Ectodermal cell (in vitro differentiated cells): Measurements from ENCODE around the gene LRRC28.
"Not testable (repeated sequence)": the region's sequence is repeated elsewhere in the genome, so short reads cannot be mapped to it uniquely, and the experiment has no call there.

Experiments used
- H3K27ac ChIP-seq: 2 replicates; pipeline ENCODE4 v1.7.0; 2013; ENCODE audit warnings: mild to moderate bottlenecking, low read depth, low read length; ENCODE audit not compliant: insufficient read depth, poor library complexity, severe bottlenecking
- H3K27me3 ChIP-seq: 2 replicates; pipeline ENCODE4 v1.7.0; 2013; ENCODE audit warnings: mild to moderate bottlenecking, low read length; ENCODE audit not compliant: insufficient read depth, control insufficient read depth, poor library complexity, severe bottlenecking
- H3K36me3 ChIP-seq: one replicate; pipeline ENCODE4 v1.7.0; 2013; ENCODE audit warnings: low read length; ENCODE audit not compliant: control insufficient read depth, insufficient read depth
- H3K4me1 ChIP-seq: one replicate; pipeline ENCODE4 v1.7.0; 2013; ENCODE audit warnings: low read length; ENCODE audit not compliant: control insufficient read depth, insufficient read depth
- H3K4me3 ChIP-seq: 2 replicates; pipeline ENCODE4 v1.7.0; 2013; ENCODE audit warnings: low read depth, low read length, control low read depth; ENCODE audit not compliant: insufficient read depth
- H3K9me3 ChIP-seq: 2 replicates; pipeline ENCODE4 v1.7.0; 2013; ENCODE audit warnings: mild to moderate bottlenecking, low read length, moderate library complexity; ENCODE audit not compliant: control insufficient read depth
- WGBS, 2 experiments: methylation state at CpG; one replicate each; pipeline ENCODE4 v1.1.7; 2013; ENCODE audit warnings: missing lambda C conversion rate in 2 of 2; 5-methylcytosine and 5-hydroxymethylcytosine counted together

LRRC28 gene

GRCh38 chr15:99386391-99386790 lies 135.1 kb downstream of the LRRC28 start:
- no peaks in the 10 kb centered on the region for H3K27me3 ChIP-seq
- H3K9me3 ChIP-seq, result no peaks in the 10 kb centered on the region
- no peak overlapping the region for H3K4me3 ChIP-seq
- no peaks in the 10 kb centered on the region for H3K36me3 ChIP-seq
- WGBS, 2 experiments, result 92 to 93% methylated on average over 4 of the region's 4 CpGs
- no peaks in the 10 kb centered on the region for H3K4me1 ChIP-seq
- H3K27ac ChIP-seq, result no peak overlapping the region

GRCh38 chr15:99387421-99388168 lies 136.3 kb downstream of the LRRC28 start:
- H3K27ac ChIP-seq, result no peak overlapping the region
- no peaks in the 10 kb centered on the region for H3K36me3 ChIP-seq
- no peaks in the 10 kb centered on the region for H3K27me3 ChIP-seq
- 91 to 95% methylated on average over 8 of the region's 8 CpGs for WGBS, 2 experiments
- H3K4me3 ChIP-seq, result no peak overlapping the region
- no peaks in the 10 kb centered on the region for H3K9me3 ChIP-seq
- H3K4me1 ChIP-seq, result no peaks in the 10 kb centered on the region

DNA sequence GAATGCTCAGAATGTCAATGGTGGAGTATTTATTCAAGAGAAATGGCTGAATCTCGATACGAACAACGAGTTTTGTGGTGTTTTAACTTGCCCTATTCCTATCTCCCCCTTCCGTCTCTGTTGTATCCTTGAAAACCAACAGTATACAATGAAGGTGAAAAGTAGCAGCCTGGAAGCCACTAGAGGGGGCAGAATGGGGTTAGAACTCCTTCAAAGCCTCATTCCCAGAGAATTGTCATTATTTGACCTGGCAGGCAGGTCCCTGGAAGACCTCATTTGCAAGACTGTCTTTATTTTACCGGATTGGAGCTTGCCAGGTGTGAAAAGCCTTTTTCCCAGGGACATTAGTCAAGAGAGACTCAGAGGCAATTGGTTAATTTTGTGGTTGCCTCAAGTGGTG lies 139.4 kb downstream of the LRRC28 start:
- no peaks in the 10 kb centered on the region for H3K36me3 ChIP-seq
- H3K27me3 ChIP-seq, result no peaks in the 10 kb centered on the region
- H3K9me3 ChIP-seq, result no peaks in the 10 kb centered on the region
- no peak overlapping the region for H3K4me3 ChIP-seq
- 62 to 73% methylated on average over 5 of the region's 5 CpGs for WGBS, 2 experiments
- no peak overlapping the region for H3K27ac ChIP-seq
- no peaks in the 10 kb centered on the region for H3K4me1 ChIP-seq

DNA sequence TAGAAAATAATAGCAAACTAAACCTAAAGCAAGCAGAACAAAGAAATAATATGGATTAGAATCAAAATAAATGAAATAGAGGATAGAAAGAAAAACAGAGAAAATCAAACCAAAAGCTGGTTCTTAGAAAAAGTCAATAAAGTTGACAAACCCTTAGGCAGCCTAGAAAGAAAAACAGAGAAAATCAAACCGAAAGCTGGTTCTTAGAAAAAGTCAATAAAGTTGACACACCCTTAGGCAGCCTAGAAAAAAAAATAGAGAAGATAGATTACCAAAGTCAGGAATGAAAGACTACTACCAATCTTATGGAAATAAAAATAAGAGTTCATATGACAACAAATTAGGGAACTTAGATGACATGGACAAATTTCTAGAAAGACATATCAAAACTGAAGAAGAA lies 142.4 kb downstream of the LRRC28 start:
- WGBS, 2 experiments, result 89 to 95% methylated on average over 1 of the region's 1 CpG
- Histone ChIP-seq H3K27ac (no peak overlapping the region), H3K4me1 (no peaks in the 10 kb centered on the region), H3K36me3 (no peaks in the 10 kb centered on the region), H3K9me3 (no peaks in the 10 kb centered on the region), H3K4me3 (no peak overlapping the region), H3K27me3 (no peaks in the 10 kb centered on the region)

GRCh38 chr15:99396375-99396774 lies 145.1 kb downstream of the LRRC28 start:
- H3K4me3 ChIP-seq, result no peak overlapping the region
- no peaks in the 10 kb centered on the region for H3K4me1 ChIP-seq
- no peaks in the 10 kb centered on the region for H3K36me3 ChIP-seq
- no peaks in the 10 kb centered on the region for H3K9me3 ChIP-seq
- H3K27ac ChIP-seq, result no peak overlapping the region
- no peaks in the 10 kb centered on the region for H3K27me3 ChIP-seq
- 96 to 97% methylated on average over 4 to 5 of the region's 5 CpGs for WGBS, 2 experiments

DNA sequence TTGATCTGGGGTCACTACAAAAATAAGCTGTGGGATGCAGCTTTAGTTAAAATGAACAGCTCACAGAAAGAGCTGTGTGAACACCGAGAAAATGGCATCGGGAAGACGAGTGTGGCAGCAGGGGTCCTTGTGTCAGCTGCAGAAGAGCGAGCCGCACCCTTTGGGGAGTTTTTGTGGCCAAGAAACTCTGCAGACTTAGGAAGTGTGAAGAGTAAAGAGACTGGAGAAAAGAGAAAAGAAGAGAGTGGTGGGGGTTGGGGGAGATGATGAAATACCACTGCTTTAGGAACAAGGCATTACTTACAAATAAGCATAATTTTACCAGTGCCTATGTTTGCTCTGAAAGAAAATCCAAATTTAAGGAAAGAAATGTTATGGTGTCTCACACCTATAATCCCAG lies 147.8 kb downstream of the LRRC28 start:
- no peaks in the 10 kb centered on the region for H3K4me1 ChIP-seq
- 73 to 78% methylated on average over 5 of the region's 5 CpGs for WGBS, 2 experiments
- H3K27me3 ChIP-seq, result no peaks in the 10 kb centered on the region
- H3K36me3 ChIP-seq, result no peaks in the 10 kb centered on the region
- H3K27ac ChIP-seq, result no peak overlapping the region
- no peak overlapping the region for H3K4me3 ChIP-seq
- no peaks in the 10 kb centered on the region for H3K9me3 ChIP-seq

DNA sequence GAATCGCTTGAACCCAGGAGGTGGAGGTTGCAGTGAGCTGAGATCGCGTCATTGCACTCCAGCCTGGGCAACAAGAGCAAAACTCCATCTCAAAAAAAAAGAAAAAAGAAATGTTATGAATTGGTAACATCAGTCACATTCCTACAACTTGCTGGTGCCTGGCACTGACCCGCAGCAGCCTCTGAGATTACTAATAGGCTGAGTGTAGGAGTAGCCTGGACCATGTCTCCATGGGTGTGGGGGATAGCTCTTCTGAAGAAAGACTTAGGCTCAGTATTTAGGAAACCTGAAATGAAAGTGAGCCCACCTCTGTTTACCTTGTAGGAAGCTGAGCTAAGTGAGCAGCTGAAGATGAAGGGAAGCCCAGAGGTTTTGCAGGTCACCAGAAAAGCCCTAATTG lies 148.3 kb downstream of the LRRC28 start:
- Histone ChIP-seq H3K4me1 (no peaks in the 10 kb centered on the region), H3K27me3 (no peaks in the 10 kb centered on the region), H3K9me3 (no peaks in the 10 kb centered on the region), H3K4me3 (no peak overlapping the region), H3K27ac (no peak overlapping the region), H3K36me3 (no peaks in the 10 kb centered on the region)
- WGBS, 2 experiments, result 85 to 94% methylated on average over 3 to 4 of the region's 4 CpGs

DNA sequence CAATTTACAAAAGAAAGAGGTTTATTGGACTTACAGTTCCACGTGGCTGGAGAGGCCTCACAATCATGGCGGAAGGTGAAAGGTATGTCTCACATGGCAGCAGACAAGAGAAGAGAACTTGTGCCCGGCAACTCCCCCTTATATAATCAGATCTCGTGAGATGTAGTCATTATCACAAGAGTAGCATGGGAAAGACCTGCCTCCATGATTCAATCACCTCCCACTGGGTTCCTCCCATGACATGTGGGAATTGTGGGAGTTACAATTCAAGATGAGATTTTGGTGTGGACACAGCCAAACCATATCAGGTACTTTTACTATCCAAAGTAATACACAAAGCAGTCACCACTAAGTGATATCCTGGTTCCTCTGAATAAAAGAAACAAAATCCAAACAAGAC lies 149.9 kb downstream of the LRRC28 start:
- H3K27ac ChIP-seq, H3K9me3 ChIP-seq, H3K4me3 ChIP-seq, H3K4me1 ChIP-seq, H3K36me3 ChIP-seq, H3K27me3 ChIP-seq: not testable (repeated sequence)
- 91 to 100% methylated on average over 4 of the region's 4 CpGs for WGBS, 2 experiments

DNA sequence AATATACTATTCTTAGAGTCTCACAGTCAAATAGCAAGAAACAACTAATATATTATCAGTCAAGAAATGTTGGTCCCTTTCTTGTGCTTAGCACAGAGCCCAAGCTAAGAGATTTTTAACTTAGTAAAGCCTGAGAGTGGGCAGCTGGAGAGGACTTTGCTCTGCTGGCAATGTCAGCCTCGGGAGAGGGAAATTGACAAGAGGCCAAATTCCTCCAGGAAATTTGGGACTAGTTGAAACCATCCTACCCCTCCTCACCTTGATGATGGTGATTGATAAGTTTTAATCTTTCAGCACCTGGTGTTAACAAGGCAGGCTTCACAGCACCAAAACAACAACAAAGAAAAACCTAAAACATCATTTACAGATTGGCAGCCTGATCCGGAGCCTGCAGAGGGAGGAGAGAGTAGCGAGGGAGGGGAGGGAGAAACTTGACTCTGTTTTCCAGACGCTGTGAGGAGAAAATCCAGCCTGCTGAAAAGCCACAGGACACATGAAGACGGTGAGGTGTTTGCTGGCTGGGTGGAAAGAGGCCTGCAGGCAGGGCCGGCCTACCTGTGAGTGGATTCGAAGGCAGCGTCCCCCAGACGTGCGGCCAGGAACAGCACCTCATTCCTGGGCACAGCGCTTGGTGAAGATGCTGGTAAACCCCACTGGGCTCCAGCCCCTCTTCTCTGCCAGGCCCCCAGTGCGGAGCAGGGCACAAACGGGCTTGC lies 150.9 kb downstream of the LRRC28 start:
- Histone ChIP-seq H3K9me3 (no peaks in the 10 kb centered on the region), H3K27me3 (no peaks in the 10 kb centered on the region), H3K4me3 (no peak overlapping the region), H3K27ac (no peak overlapping the region), H3K4me1 (no peaks in the 10 kb centered on the region), H3K36me3 (no peaks in the 10 kb centered on the region)
- 70 to 73% methylated on average over 12 to 13 of the region's 13 CpGs for WGBS, 2 experiments

- H3K27me3 ChIP-seq, result no peaks in the 10 kb centered on the region
- 93% methylated on average over 11 of the region's 11 CpGs for WGBS, 2 experiments
- H3K27ac ChIP-seq, result no peak overlapping the region
- H3K4me3 ChIP-seq, result no peak overlapping the region
- H3K36me3 ChIP-seq, result no peaks in the 10 kb centered on the region
- no peaks in the 10 kb centered on the region for H3K9me3 ChIP-seq
- no peaks in the 10 kb centered on the region for H3K4me1 ChIP-seq
Observed at GRCh38 chr15:99403597-99403996, 152.3 kb downstream of the LRRC28 start.
